ES-I3 (cell line): ENCODE measurements around the gene PLCD1.
A peak's percentile ranks its signal among the peaks of the same experiment; 100 is the strongest.

ENCODE experiments used
- H3K36me3 ChIP-seq: 2 replicates; pipeline ENCODE4 v1.6.1; 2013; ENCODE audit warnings: mild to moderate bottlenecking, low read length, control low read depth, moderate library complexity; ENCODE audit not compliant: insufficient read depth
- H3K4me1 ChIP-seq: 2 replicates; pipeline ENCODE4 v1.6.1; 2013; ENCODE audit warnings: mild to moderate bottlenecking, control low read depth, low read length; ENCODE audit not compliant: insufficient read depth
- H3K9ac ChIP-seq: 2 replicates; pipeline ENCODE4 v1.6.1; 2013; ENCODE audit warnings: low read depth, mild to moderate bottlenecking, low read length, moderate library complexity
- H3K9me3 ChIP-seq: 2 replicates; pipeline ENCODE4 v1.6.1; 2013; ENCODE audit warnings: mild to moderate bottlenecking, low read length, moderate library complexity; ENCODE audit not compliant: control insufficient read depth, insufficient read depth

Gene PLCD1

GRCh38 chr3:38003817-38004414 is 25.5 kb downstream of the PLCD1 start:
- Histone ChIP-seq H3K9ac (no peak overlapping the region), H3K4me1 (no peaks in the 10 kb centered on the region), H3K36me3 (no peaks in the 10 kb centered on the region), H3K9me3 (no peaks in the 10 kb centered on the region)

- Histone ChIP-seq H3K36me3 (no peaks in the 10 kb centered on the region), H3K9ac (no peak overlapping the region), H3K4me1 (peaks cover under 1% of the 10 kb centered on the region; the same call in 1 of the 2 replicates), H3K9me3 (no peaks in the 10 kb centered on the region)
Observed at GRCh38 chr3:38003371-38003816, 26.0 kb downstream of the PLCD1 start.

GRCh38 chr3:38002940-38003339 is 26.5 kb downstream of the PLCD1 start:
- peaks cover 5% of the 10 kb centered on the region; the same call in 1 of the 2 replicates for H3K4me1 ChIP-seq

GRCh38 chr3:38002291-38002876 is 27.1 kb downstream of the PLCD1 start:
- peaks cover 5% of the 10 kb centered on the region; the same call in 1 of the 2 replicates for H3K4me1 ChIP-seq
- no peak overlapping the region for H3K9ac ChIP-seq
- no peaks in the 10 kb centered on the region for H3K36me3 ChIP-seq
- H3K9me3 ChIP-seq, result no peaks in the 10 kb centered on the region

More at GRCh38 chr3:38002940-38003339, 26.5 kb downstream of the PLCD1 start:
- Histone ChIP-seq H3K9ac (no peak overlapping the region), H3K36me3 (no peaks in the 10 kb centered on the region), H3K9me3 (no peaks in the 10 kb centered on the region)

- H3K36me3 ChIP-seq, result no peaks in the 10 kb centered on the region
Observed at GRCh38 chr3:38001456-38002081, 27.9 kb downstream of the PLCD1 start.

GRCh38 chr3:38000965-38001455 is 28.4 kb downstream of the PLCD1 start:
- H3K9me3 ChIP-seq, result no peaks in the 10 kb centered on the region
- H3K9ac ChIP-seq, result no peak overlapping the region
- H3K36me3 ChIP-seq, result no peaks in the 10 kb centered on the region
- peaks cover 5% of the 10 kb centered on the region; the same call in 1 of the 2 replicates for H3K4me1 ChIP-seq

More at GRCh38 chr3:38001456-38002081, 27.9 kb downstream of the PLCD1 start:
- Histone ChIP-seq H3K9ac (no peak overlapping the region), H3K4me1 (peaks cover 5% of the 10 kb centered on the region; the same call in 1 of the 2 replicates), H3K9me3 (no peaks in the 10 kb centered on the region)

- no peaks in the 10 kb centered on the region for H3K36me3 ChIP-seq
- peaks cover 5% of the 10 kb centered on the region; the same call in 1 of the 2 replicates for H3K4me1 ChIP-seq
- H3K9me3 ChIP-seq, result no peaks in the 10 kb centered on the region
- H3K9ac ChIP-seq, result no peak overlapping the region
Observed at GRCh38 chr3:38000242-38000916, 29.1 kb downstream of the PLCD1 start.

- Histone ChIP-seq H3K9me3 (no peaks in the 10 kb centered on the region), H3K9ac (no peak overlapping the region), H3K4me1 (peaks cover 5% of the 10 kb centered on the region; the same call in 1 of the 2 replicates), H3K36me3 (no peaks in the 10 kb centered on the region)
Observed at GRCh38 chr3:37999836-38000235, 29.6 kb downstream of the PLCD1 start.

GRCh38 chr3:37997791-37998370 is 31.6 kb downstream of the PLCD1 start:
- H3K9ac ChIP-seq, result no peak overlapping the region
- H3K4me1 ChIP-seq, result peaks cover 7% of the 10 kb centered on the region; the same call in 1 of the 2 replicates
- H3K36me3 ChIP-seq, result no peaks in the 10 kb centered on the region
- no peaks in the 10 kb centered on the region for H3K9me3 ChIP-seq

GRCh38 chr3:37997342-37997741 is 32.1 kb downstream of the PLCD1 start:
- no peaks in the 10 kb centered on the region for H3K36me3 ChIP-seq
- H3K9me3 ChIP-seq, result no peaks in the 10 kb centered on the region
- H3K4me1 ChIP-seq, result peaks cover 7% of the 10 kb centered on the region; the same call in 1 of the 2 replicates
- no peak overlapping the region for H3K9ac ChIP-seq

- H3K4me1 ChIP-seq, result peaks cover 10% of the 10 kb centered on the region; the same call in 1 of the 2 replicates
- no peaks in the 10 kb centered on the region for H3K36me3 ChIP-seq
- H3K9ac ChIP-seq, result no peak overlapping the region
- no peaks in the 10 kb centered on the region for H3K9me3 ChIP-seq
Observed at GRCh38 chr3:37996785-37997301, 32.6 kb downstream of the PLCD1 start.

- Histone ChIP-seq H3K4me1 (peaks cover 11% of the 10 kb centered on the region; the same call in 1 of the 2 replicates), H3K9ac (no peak overlapping the region), H3K36me3 (no peaks in the 10 kb centered on the region), H3K9me3 (no peaks in the 10 kb centered on the region)
Observed at GRCh38 chr3:37995652-37996641, 33.5 kb downstream of the PLCD1 start.

GRCh38 chr3:37994639-37994972 is 34.8 kb downstream of the PLCD1 start:
- Histone ChIP-seq H3K9ac (peak overlapping the region; percentile 61; the same call in 1 of the 2 replicates), H3K4me1 (peaks cover 11% of the 10 kb centered on the region; the same call in 1 of the 2 replicates), H3K9me3 (no peaks in the 10 kb centered on the region), H3K36me3 (no peaks in the 10 kb centered on the region)
